ENCODE measurements around the gene BMAL2.

The BMAL2 gene

DNA sequence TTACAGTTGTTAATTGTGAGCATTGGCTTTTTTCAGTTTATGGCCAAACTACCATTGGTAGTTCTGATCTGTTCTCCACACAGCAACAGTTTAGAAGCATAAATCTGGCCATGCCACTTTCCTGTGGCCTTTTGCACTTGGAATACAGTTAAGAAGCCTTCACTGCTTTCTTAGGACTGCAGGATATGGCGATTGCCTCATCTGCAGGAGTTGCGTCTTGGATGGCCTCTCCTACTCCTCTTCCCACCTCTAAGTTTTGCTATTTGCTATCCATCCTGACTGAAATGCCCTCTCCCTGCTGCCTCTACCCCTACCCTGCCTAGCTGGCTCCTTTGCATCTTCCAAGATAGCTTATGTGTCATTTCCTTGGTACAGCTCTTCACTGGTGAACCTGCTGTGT, 12.8 kb upstream of the BMAL2 start:
- no peak for DNase-seq

- DNase-seq, result no peak
These were observed 8.1 kb upstream of the BMAL2 start for GRCh38 chr12:27324530-27324929.

DNA sequence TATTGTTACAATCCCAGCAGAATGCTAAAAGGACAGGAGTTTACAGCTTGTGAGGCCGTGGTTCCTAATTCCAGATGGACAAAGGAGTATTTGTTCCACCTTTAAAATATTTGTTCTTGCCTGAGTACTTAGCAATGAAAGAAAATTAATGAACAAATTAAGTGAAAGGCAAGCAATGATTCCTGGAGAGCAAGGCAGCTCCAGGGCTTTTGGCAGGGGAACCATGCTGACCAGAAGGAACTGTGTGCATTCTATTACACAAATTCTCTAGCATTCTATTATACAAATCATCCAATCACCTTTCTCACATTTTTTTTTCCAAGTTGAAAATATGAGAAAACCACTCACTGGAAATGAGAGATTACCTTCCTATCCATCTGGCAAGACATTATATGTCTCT, 1.8 kb upstream of the BMAL2 start:
- no peak for DNase-seq

DNA sequence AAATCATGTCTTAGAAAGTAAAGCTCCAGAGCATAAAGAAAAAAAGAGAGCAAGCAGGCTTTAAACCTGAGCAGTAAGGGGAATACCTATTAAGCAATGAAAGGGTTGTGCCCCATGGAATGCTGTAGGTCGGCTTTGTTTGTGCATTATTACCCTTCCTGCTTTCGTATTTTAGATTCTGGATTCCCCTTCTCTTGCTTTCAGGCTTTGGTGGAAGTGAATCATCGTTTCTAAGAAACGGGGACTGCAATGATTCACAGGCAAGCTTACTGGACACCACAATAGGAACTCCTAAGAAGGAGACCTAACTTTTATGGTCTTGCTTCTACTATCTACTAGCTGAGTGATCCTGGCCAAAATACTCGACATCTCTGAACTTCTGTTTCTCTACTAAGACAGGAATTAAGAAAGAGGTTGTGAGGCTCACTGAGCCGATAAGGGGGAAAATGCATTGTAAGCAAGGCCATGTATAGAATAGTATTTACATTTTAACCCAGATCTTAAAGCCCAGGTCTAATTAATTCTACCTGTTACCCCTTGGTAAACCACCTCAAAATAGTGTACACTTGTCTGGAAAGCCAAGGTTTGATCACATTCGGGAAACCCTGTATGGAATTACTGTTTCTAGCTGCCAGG, 1.2 kb upstream of the BMAL2 start:
- peak in 1 of 14 donors; percentile 11 for DNase-seq

DNA sequence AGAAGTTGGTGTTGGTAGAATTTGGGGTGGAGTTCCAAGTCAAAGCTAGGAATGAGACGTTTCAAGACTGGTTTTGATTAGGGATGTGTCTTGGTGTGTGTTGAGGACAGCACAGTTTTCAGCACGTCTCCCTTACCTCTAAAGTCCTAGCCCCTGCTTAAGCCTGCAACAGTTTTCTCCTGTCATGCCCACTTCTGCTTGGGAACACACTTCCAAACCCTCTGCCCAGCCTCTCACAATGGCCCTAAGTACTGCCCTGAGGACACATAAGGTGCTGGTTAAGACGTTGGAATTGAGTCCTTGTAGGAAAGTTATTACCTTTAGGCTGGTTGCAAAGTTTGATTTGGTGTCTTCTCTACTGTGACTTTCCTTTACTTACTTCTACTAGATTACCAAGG, 710 bp upstream of the BMAL2 start:
- no peak for DNase-seq

DNA sequence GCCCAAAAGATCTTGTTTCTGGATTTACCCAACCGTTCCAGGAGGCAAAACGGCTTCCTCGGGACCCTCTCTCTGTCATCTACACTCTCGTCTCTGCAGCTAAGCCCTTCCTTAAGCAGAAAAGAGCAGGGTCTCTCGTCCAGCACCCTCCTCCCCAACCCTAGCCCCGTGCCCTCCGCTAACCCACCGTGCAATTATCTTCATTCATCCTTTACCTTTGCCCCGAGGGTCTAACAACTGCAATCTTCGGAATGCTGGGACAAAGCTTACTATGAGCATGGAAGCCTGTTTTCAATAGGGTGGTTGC, 276 bp upstream of the BMAL2 start:
- no peak for DNase-seq

- peak in 3 of 14 donors; percentile 5 to 38 (median 23) for DNase-seq
These were observed 870 bp downstream of the BMAL2 start for GRCh38 chr12:27333403-27334009.

DNA sequence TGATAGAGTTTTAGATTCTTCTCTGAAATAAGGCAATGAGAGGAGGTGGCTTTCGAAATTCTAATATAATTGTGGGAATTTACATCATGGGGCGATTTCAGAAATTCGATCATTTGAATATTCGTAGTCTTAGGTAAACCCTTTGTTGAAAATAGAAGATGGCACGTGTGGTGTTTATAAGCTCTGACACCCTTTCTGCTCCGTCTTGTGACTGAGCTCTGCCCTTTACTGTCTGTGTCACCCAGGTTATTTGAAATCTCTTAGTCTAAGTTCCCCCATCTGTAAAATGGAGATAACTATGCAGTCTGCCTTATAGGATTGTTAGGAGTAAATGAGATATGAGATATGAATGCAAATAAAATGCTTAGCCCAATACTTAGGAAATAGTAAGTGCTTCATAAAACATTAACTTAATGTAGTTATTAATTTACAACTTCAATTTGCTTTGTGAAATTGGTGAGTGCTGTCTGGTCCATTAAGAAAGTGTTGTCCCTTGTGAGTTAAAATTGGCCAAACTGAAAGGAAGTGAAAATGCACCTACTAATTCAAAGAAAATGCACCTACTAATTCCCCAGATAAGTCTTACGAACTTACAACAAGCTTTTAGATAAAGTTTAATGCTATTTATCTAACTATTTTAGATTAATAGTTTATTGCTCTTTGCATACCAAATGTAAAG, 1.5 kb downstream of the BMAL2 start:
- DNase-seq, result no peak

- no peak for DNase-seq
These were observed 2.1 kb downstream of the BMAL2 start for GRCh38 chr12:27334721-27335082.

- DNase-seq, result no peak
These were observed 3.0 kb downstream of the BMAL2 start for GRCh38 chr12:27335364-27336281.

- DNase-seq, result no peak
These were observed 3.6 kb downstream of the BMAL2 start for GRCh38 chr12:27336282-27336653.

DNA sequence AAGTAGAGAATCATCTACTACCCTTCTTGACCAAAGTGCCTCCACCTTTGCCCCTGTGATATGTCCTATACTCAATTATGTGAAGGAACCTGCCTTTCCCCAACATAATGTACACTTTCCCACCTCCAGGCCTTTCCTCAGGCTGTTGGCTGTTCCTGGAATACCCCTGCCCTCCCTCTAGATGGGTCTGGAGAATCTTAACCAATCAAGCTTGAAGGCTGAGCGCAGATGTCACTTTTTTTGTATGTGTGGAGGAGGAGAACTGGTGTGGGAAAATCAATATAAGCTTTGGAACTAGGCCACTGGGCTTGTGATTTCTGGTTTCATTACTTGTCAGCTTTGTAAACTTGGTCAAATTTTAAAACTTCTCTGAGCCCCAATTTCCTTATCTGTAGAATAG, 4.7 kb downstream of the BMAL2 start:
- no peak for DNase-seq

GRCh38 chr12:27338473-27338872, 5.8 kb downstream of the BMAL2 start:
- no peak for DNase-seq

GRCh38 chr12:27340971-27341370, 8.3 kb downstream of the BMAL2 start:
- DNase-seq, result no peak

DNA sequence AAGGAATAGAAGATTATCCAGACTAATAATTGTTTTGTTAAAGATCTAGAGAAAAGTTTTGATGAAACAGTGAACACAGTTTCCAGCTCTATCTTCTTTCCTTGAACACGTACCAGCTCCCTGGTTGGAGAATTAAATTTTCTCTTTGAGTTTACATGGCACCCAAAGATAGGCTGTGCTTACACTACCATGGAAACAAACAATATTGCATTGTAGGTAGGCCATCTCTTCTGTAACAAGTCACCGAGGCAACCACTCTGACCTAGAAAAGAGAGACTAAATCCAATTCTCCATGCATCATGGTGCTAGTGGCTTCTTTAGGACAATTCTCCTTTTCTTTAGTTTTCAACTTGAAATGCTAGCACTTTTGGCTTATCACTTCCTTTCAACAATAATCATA, 9.9 kb downstream of the BMAL2 start:
- DNase-seq, result no peak

DNA sequence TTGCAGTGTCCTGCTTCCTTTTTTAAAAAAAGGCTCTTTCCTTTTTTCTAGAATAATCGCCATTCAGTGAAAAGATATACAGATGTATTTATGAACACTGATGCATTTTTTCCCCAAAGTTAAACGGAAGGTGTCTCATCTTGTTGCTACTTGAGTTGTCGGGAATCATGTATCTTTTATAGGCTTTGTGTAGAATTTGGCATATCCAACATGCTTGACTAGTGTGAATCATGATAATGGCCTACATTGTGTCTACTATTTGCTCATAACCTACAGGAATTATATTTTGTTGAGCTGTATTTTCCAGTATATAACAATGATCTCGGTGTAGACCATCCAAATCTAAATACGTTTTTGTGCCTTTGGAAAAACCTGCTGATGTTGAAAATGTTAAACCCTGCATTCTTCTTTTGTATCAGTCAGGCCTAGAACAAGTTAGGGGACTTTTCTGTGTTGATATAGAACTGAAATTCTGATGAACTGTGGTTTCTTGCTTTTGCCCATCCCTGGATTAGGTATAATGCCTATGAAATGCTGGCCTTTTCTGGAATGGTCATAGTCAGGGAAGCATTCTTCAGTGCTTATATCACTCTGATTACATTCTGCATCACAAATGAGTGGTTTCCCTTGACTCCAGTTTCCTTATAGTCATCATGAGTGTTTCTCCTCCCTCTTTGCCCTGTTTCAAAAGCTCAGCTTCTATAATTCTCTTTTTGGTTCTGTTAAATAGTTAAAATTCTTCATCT, 10.8 kb downstream of the BMAL2 start:
- DNase-seq, result no peak

DNA sequence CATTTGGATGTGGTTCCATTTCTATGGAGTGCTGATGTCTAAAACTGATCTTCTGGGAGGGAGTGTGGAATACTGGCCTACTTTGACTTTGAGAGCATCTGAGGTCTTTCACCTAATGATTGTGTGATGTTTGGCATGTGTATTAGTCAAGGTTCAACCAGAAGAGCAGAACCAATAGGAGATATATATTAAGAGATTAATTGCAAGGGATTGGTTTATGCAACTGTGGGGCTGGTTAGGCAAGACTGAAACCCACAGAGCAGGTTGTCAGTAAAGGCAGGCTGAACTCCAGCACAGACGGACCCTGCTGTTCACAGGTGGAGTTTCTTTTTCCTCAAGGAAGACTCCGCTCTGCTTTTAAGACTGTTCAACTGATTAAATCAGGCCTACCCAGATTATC, 11.6 kb downstream of the BMAL2 start:
- no peak for DNase-seq

- DNase-seq, result no peak
These were observed 12.1 kb downstream of the BMAL2 start for GRCh38 chr12:27344760-27345159.

GRCh38 chr12:27345376-27345775, 12.7 kb downstream of the BMAL2 start:
- no peak for DNase-seq

DNA sequence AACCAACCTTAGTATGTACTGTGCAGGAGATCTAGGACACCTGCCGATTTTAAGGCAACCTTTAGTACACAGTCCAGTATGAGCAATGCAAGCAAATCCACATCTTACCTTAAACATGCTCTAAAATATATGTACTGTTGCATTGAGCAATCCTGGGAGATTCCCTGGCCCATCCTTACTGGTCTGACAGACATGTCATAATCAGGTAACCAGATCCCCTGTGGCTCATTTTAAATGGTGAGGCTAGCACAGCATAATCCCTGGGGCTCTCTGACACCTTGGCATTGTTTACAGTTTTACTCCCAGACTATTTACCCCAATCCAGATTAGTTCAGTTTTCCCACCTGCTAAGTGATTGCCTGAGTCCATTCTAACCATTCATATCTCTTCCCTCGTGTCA, 15.1 kb downstream of the BMAL2 start:
- DNase-seq, result no peak

GRCh38 chr12:27351476-27351875, 18.8 kb downstream of the BMAL2 start:
- DNase-seq, result no peak

DNA sequence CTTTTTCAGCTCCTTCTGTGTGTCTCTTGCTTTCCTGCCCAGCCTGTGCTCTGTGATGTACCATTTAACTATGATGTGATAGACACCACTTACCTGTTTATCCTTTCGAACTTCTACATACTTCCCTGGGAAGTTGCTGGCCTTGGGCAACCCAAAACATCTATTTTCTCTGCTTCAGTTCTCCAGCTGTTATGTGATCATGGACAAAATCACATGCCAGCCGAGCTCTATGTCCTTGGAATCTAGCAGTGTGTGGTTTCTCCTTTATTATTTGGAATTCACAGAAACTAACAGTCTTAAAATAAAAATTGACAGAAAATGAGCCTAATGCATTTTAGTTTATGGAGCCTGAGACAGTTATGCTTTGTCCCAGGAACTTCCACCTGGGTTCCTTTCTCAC, 22.9 kb downstream of the BMAL2 start:
- no peak for DNase-seq

GRCh38 chr12:27355979-27356378, 23.3 kb downstream of the BMAL2 start:
- DNase-seq, result no peak

Measured in C1 segment of cervical spinal cord (tissue), 14 donors.